Measurements from ENCODE around the gene PRKCE.

DNA sequence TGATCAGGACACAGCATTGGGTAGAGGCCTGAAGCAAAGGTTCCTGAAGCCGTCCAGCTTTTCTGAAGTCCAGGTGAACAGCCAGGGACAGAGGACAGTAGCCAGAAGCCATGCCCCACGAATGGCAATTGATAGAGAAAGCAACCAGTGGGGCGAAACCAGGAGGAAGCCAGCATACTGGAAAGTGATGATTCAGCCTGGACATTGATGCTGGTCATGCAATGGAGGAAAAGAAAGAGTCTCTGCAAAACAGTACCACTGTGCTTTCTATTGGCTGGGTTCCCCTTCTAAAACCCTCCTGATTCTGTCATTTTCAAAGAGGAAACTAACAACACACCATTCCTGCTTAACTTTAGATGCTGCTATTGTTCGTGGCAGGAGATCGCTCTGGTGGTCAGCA is 424.4 kb downstream of the PRKCE start:
- TF ChIP-seq POLR2A (IDR thresholded peaks at IDR 0.05): no peak
- TF ChIP-seq, protein P1, sequence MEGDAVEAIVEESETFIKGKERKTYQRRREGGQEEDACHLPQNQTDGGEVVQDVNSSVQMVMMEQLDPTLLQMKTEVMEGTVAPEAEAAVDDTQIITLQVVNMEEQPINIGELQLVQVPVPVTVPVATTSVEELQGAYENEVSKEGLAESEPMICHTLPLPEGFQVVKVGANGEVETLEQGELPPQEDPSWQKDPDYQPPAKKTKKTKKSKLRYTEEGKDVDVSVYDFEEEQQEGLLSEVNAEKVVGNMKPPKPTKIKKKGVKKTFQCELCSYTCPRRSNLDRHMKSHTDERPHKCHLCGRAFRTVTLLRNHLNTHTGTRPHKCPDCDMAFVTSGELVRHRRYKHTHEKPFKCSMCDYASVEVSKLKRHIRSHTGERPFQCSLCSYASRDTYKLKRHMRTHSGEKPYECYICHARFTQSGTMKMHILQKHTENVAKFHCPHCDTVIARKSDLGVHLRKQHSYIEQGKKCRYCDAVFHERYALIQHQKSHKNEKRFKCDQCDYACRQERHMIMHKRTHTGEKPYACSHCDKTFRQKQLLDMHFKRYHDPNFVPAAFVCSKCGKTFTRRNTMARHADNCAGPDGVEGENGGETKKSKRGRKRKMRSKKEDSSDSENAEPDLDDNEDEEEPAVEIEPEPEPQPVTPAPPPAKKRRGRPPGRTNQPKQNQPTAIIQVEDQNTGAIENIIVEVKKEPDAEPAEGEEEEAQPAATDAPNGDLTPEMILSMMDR (IDR thresholded peaks at IDR 0.05): no peak
